GM12878 (cell line): ENCODE measurements around the gene SH3BP1. TPM values are rescaled to one million over a fixed set of nuclear protein-coding genes. Genes with fewer than 3 reads are reported as not detected.
A peak's percentile ranks its signal among the peaks of the same experiment; 100 is the strongest.

Experiments
- CTCF ChIP-seq, 3 experiments: IDR thresholded peaks in 2 of 3; conservative IDR thresholded peaks in 1 of 3; 2 replicates each; pipeline ENCODE4 v1.5.1; 2011; ENCODE audit warnings: low read depth in 3 of 3, low read length in 3 of 3, mild to moderate bottlenecking in 3 of 3, control low read depth in 2 of 3, moderate library complexity in 2 of 3, inconsistent platforms in 1 of 3, mixed read lengths in 1 of 3; ENCODE audit not compliant: control insufficient read depth in 2 of 3, insufficient read depth in 1 of 3; ENCODE audit errors: extremely low read depth in 1 of 3
- EED ChIP-seq: sonication (generic); IDR thresholded peaks from 2 replicates; pipeline ENCODE4 v1.6.1; 2016; ENCODE audit warnings: antibody characterized with exemption, low read depth
- FOXM1 ChIP-seq: IDR thresholded peaks from 2 replicates; pipeline ENCODE4 v1.6.1; 2012; ENCODE audit warnings: low read depth, mild to moderate bottlenecking, inconsistent platforms, low read length, moderate library complexity
- GATAD2B ChIP-seq: fragments of 450-650 bp; conservative IDR thresholded peaks from 2 replicates; pipeline ENCODE4 v1.6.1; 2017; ENCODE audit warnings: low read depth, mild to moderate bottlenecking, moderate library complexity
- LARP7 ChIP-seq: fragments of 450-650 bp; IDR thresholded peaks from 2 replicates; pipeline ENCODE4 v1.6.1; 2017; ENCODE audit warnings: mild to moderate bottlenecking
- MEF2A ChIP-seq: IDR thresholded peaks from 2 replicates; pipeline ENCODE4 v1.6.1; 2011; ENCODE audit warnings: low read depth, mild to moderate bottlenecking, low read length, moderate library complexity; ENCODE audit not compliant: insufficient read depth
- MTA2 ChIP-seq: fragments of 450-650 bp; IDR thresholded peaks from 2 replicates; pipeline ENCODE4 v1.6.1; 2016; ENCODE audit warnings: low read depth, mild to moderate bottlenecking, moderate library complexity
- PRDM15 ChIP-seq: fragments of 450-650 bp; formaldehyde crosslinking; IDR thresholded peaks from 2 replicates; pipeline ENCODE4 v1.4.0; 2020; ENCODE audit warnings: mild to moderate bottlenecking, moderate library complexity
- RAD21 ChIP-seq: IDR thresholded peaks from 2 replicates; pipeline ENCODE4 v1.6.1; 2011; ENCODE audit warnings: mild to moderate bottlenecking, low read depth, low read length, moderate library complexity; ENCODE audit not compliant: insufficient read depth
- RBBP5 ChIP-seq: fragments of 200-600 bp; sonication (generic); conservative IDR thresholded peaks from 2 replicates; pipeline ENCODE4 v1.6.1; 2016
- RELA ChIP-seq: fragments of 450-650 bp; IDR thresholded peaks from 2 replicates; pipeline ENCODE4 v1.8.0; 2014; ENCODE audit warnings: borderline replicate concordance; ENCODE audit not compliant: partially characterized antibody
- SKIL ChIP-seq: fragments of 450-650 bp; IDR thresholded peaks from 2 replicates; pipeline ENCODE4 v1.6.1; 2017; ENCODE audit warnings: mild to moderate bottlenecking, low read depth, inconsistent platforms; ENCODE audit not compliant: poor library complexity, severe bottlenecking
- SMAD1 ChIP-seq: fragments of 450-650 bp; IDR thresholded peaks from 2 replicates; pipeline ENCODE4 v1.6.1; 2018; ENCODE audit warnings: mild to moderate bottlenecking, low read depth; ENCODE audit not compliant: partially characterized antibody
- ZBTB33 ChIP-seq: fragments of 450-650 bp; IDR thresholded peaks from 2 replicates; pipeline ENCODE4 v1.6.1; 2017; ENCODE audit warnings: mild to moderate bottlenecking
- ZNF592 ChIP-seq: fragments of 450-650 bp; IDR thresholded peaks from 2 replicates; pipeline ENCODE4 v1.6.1; 2017; ENCODE audit warnings: mild to moderate bottlenecking, moderate library complexity
- polyA plus RNA-seq, 11 experiments: library from polyadenylated mRNA; depleted of rRNA in 4 of 11; unstranded in 6 of 11; stranded (reverse) in 5 of 11; fragments of >200 nt; fragmentation: Nextera tagmentation in 4 of 11; fragmentation: Illumina TruSeq in 1 of 11; extraction: Ambion mirVana in 4 of 11; extraction: Trizol in 1 of 11; gene quantifications; 1 replicate in 1 of 11; 2 replicates in 10 of 11; pipeline versions ENCODE4 v1.2.1 to v1.2.3, GENCODE V29; 2011 to 2016; ENCODE audit warnings: inconsistent platforms in 2 of 11, missing spikeins in 2 of 11, low read depth in 1 of 11
- total RNA-seq, 4 experiments: library from RNA; depleted of rRNA in 3 of 4; stranded (reverse); fragments of >200 nt in 3 of 4; fragmentation: Illumina TruSeq in 1 of 4; extraction: Trizol in 1 of 4; gene quantifications; 2 replicates each; pipeline versions ENCODE4 v1.2.1 to v1.2.3, GENCODE V29; 2013 to 2021

SH3BP1 gene
- total and polyA plus RNA-seq, 10 of the 15 experiments (the other 5 are each of a cell fraction or from before 2014, with no cell fraction given): 0.29 to 70.5 (median 22.5) TPM

- TF ChIP-seq ZBTB33 (no peak), RBBP5 (no peak), ZNF592 (no peak), RELA (no peak), MTA2 (no peak), MEF2A (no peak), RAD21 (peak; percentile 64), CTCF (IDR thresholded peaks at IDR 0.05 in 2 of 3, conservative IDR thresholded peaks at IDR 0.05 in 1 of 3; ENCODE audit: control insufficient read depth in 2 of 3, extremely low read depth in 1 of 3, insufficient read depth in 1 of 3, low read depth in 3 of 3, low read length in 3 of 3) (peak; percentile 50 to 82 (median 68)), SMAD1 (no peak), GATAD2B (no peak), EED (no peak), PRDM15 (CRISPR knock-in tag) (no peak), LARP7 (no peak), FOXM1 (no peak), SKIL (no peak)
These were observed 21.9 kb downstream of the SH3BP1 start (continued) for GRCh38 chr22:37661160-37661924.
